ENCODE data around the gene PBLD. TPM values are rescaled to one million over a fixed set of nuclear protein-coding genes. Genes with fewer than 3 reads are reported as not detected.
A peak's percentile ranks its signal among the peaks of the same experiment; 100 is the strongest.
"Not testable (repeated sequence)": the region's sequence is repeated elsewhere in the genome, so short reads cannot be mapped to it uniquely, and the experiment has no call there.

PBLD gene
- total and polyA plus RNA-seq, 9 of the 15 experiments (the other 6 are each of a cell fraction or from before 2014, with no cell fraction given) = 1.2 to 4.3 (median 2.5) TPM

DNA sequence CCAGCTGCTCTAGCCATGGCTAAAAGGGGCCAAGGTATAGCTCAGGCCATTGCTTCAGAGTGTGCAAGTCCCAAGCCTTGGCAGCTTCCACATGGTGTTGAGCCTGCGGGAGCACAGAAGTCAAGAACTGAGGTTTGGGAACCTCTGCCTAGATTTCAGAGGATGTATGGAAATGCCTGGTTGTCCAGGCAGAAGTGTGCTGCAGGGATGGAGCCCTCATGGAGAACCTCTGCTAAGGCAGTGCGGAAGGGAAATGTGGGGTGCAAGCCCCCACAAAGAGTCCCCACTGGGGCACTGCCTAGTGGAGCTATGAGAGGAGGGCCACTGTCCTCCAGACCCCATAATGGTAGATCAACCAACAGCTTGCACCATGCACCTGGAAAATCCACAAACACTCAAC, 54.9 kb downstream of the PBLD start:
- TF ChIP-seq CBX3 (IDR thresholded peaks at IDR 0.05; ENCODE audit: borderline replicate concordance in 1 of 2, low read length in 2 of 2) (0 out of 3 replicates have a peak, but pooled peaks of 1 of the 2 experiments have one; percentile 49), TRIM28 (IDR thresholded peaks at IDR 0.05) (peak; percentile 60; the same call in 1 of the 2 replicates), ZNF280A (IDR thresholded peaks at IDR 0.05; ENCODE audit: low read depth, partially characterized antibody) (peak; percentile 41), CBX5 (IDR thresholded peaks at IDR 0.05; ENCODE audit: borderline replicate concordance, low read depth) (peak; percentile 94), CBX1 (IDR thresholded peaks at IDR 0.05; ENCODE audit: low read depth) (peak; percentile 60; the same call in 1 of the 2 replicates)
- POLR2A ChIA-PET; BruUV-seq (replicated peaks): not testable (repeated sequence)

More for the DNA sequence above, 54.9 kb downstream of the PBLD start:
- H3K9me3 ChIP-seq (replicated peaks; ENCODE audit: control insufficient read depth, insufficient read depth, low read depth, low read length); H3K27me3 ChIP-seq (ENCODE audit: control insufficient read depth in 2 of 2, insufficient read depth in 2 of 2, low read length in 2 of 2); ATAC-seq; H3K27ac ChIP-seq (ENCODE audit: extremely low read depth, low read depth, low read length); H3K79me2 ChIP-seq (ENCODE audit: control insufficient read depth, insufficient read depth, low read length); DNase-seq (ENCODE audit: extremely low read depth in 1 of 4, low spot score in 3 of 4); H3K4me2 ChIP-seq (ENCODE audit: insufficient read depth, low read length); H2AFZ ChIP-seq (ENCODE audit: low read depth, low read length); H3K9me1 ChIP-seq (ENCODE audit: control insufficient read depth, insufficient read depth, low read length); H3K4me1 ChIP-seq (replicated peaks in 1 of 2; ENCODE audit: control insufficient read depth in 2 of 2, insufficient read depth in 2 of 2, low read length in 2 of 2); H3K9ac ChIP-seq (ENCODE audit: insufficient read depth in 1 of 2, low read depth in 2 of 2, low read length in 2 of 2); in situ Hi-C loops (cut with MboI); H3K36me3 ChIP-seq (ENCODE audit: control insufficient read depth, insufficient read depth, low read length); intact Hi-C loops (cut with micrococcal nuclease); H4K20me1 ChIP-seq (replicated peaks; ENCODE audit: control insufficient read depth, insufficient read depth, low read length); H3K4me3 ChIP-seq; FAIRE-seq; CTCF ChIA-PET (ENCODE audit: low intra/inter-chr PET ratio): not testable (repeated sequence)
- 6% methylated on average over 2 of the region's 2 CpGs for WGBS (ENCODE audit: insufficient coverage, low coverage, missing lambda C conversion rate)
